Loucy (cell line): ENCODE data around the gene DDAH2.
A peak's percentile ranks its signal among the peaks of the same experiment; 100 is the strongest.

ENCODE experiments used
- H2AFZ ChIP-seq: fragments of 200-600 bp; sonication (generic); 2 replicates; pipeline ENCODE4 v1.6.0; 2016; ENCODE audit warnings: antibody characterized with exemption, mild to moderate bottlenecking, low read length, moderate library complexity
- H3F3A ChIP-seq: fragments of 200-600 bp; 2 replicates; pipeline ENCODE4 v1.6.0; 2016; ENCODE audit warnings: antibody characterized with exemption, low read depth, mild to moderate bottlenecking
- H3K27me3 ChIP-seq: fragments of 200-600 bp; sonication (generic); 2 replicates; pipeline ENCODE4 v1.6.1; 2014; ENCODE audit warnings: low read length, mild to moderate bottlenecking; ENCODE audit not compliant: insufficient read depth, poor library complexity, severe bottlenecking
- H3K36me3 ChIP-seq: fragments of 200-600 bp; sonication (generic); 2 replicates; pipeline ENCODE4 v1.6.1; 2016; ENCODE audit warnings: low read length; ENCODE audit not compliant: insufficient read depth
- H3K4me1 ChIP-seq: fragments of 200-600 bp; sonication (generic); 2 replicates; pipeline ENCODE4 v1.5.1; 2014; ENCODE audit warnings: low read length, mild to moderate bottlenecking; ENCODE audit not compliant: insufficient read depth, poor library complexity, severe bottlenecking
- H3K4me2 ChIP-seq: fragments of 200-600 bp; sonication (generic); 2 replicates; pipeline ENCODE4 v1.6.0; 2014; ENCODE audit warnings: antibody characterized with exemption, low read length, low read depth, mild to moderate bottlenecking; ENCODE audit not compliant: poor library complexity, severe bottlenecking
- H3K4me3 ChIP-seq: fragments of 200-600 bp; sonication (generic); 2 replicates; pipeline ENCODE4 v1.5.1; 2014; ENCODE audit warnings: low read length, mild to moderate bottlenecking, mixed read lengths; ENCODE audit not compliant: poor library complexity, severe bottlenecking
- H3K79me2 ChIP-seq: fragments of 200-600 bp; sonication (generic); 2 replicates; pipeline ENCODE4 v1.6.1; 2014; ENCODE audit warnings: low read length; ENCODE audit not compliant: insufficient read depth
- H3K9ac ChIP-seq: fragments of 200-600 bp; sonication (generic); 2 replicates; pipeline ENCODE4 v1.6.0; 2014; ENCODE audit warnings: mild to moderate bottlenecking, low read depth, low read length, moderate library complexity; ENCODE audit not compliant: poor library complexity, severe bottlenecking
- H3K9me2 ChIP-seq: fragments of 200-600 bp; sonication (generic); replicated peaks from 2 replicates; pipeline ENCODE4 v1.6.1; 2016; ENCODE audit warnings: low read depth, low read length, mixed read lengths
- H3K9me3 ChIP-seq: fragments of 200-600 bp; sonication (generic); 2 replicates; pipeline ENCODE4 v1.6.1; 2014; ENCODE audit warnings: mild to moderate bottlenecking, antibody characterized with exemption, low read length, low read depth; ENCODE audit not compliant: insufficient read depth
- H4K20me1 ChIP-seq: fragments of 200-600 bp; sonication (generic); 2 replicates; pipeline ENCODE4 v1.6.0; 2014; ENCODE audit warnings: antibody characterized with exemption, low read length, mild to moderate bottlenecking; ENCODE audit not compliant: insufficient read depth, poor library complexity, severe bottlenecking
- CTCF ChIP-seq: fragments of 200-600 bp; sonication (generic); conservative IDR thresholded peaks from 2 replicates; pipeline ENCODE4 v1.5.1; 2014; ENCODE audit warnings: mild to moderate bottlenecking, antibody characterized with exemption, low read length
- EZH2phosphoT487 ChIP-seq: fragments of 200-600 bp; IDR thresholded peaks from 2 replicates; pipeline ENCODE4 v1.6.1; 2018; ENCODE audit warnings: antibody characterized with exemption, mild to moderate bottlenecking, moderate library complexity, borderline replicate concordance

Gene DDAH2

DNA sequence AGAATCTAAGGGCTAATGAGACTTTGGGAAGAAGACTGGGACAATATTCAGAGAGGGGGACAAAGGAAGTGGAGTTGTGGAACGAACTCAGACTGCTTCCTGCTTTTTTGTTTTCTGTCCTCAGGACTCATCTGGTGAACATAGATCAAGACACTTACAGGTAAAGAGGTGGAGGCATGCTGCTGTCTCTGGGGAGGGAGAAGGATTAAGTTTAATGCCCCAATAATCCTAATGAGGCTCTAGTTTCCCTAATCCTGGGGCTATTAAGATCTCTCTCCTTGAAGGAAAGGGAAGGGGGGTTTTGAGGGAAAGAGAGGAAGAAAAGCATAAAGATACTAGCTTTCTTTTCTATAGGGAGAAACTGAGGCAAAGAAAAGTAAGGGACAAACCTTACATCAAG lies 15.3 kb upstream of the DDAH2 start:
- Histone ChIP-seq H3K36me3 (no peaks in the 10 kb centered on the region), H3K9me2 (no peaks in the 10 kb centered on the region), H3K4me3 (no peak overlapping the region), H2AFZ (no peak overlapping the region), H3K9me3 (no peaks in the 10 kb centered on the region), H3F3A (no peaks in the 10 kb centered on the region), H3K4me1 (peaks cover 26% of the 10 kb centered on the region), H3K79me2 (peaks cover 22% of the 10 kb centered on the region), H3K9ac (no peak overlapping the region), H3K27me3 (no peaks in the 10 kb centered on the region), H4K20me1 (no peaks in the 10 kb centered on the region), H3K4me2 (no peak overlapping the region)
- TF ChIP-seq EZH2phosphoT487 (no peak), CTCF (no peak)

- Histone ChIP-seq H3K9ac (no peak overlapping the region), H3K9me2 (no peaks in the 10 kb centered on the region), H3F3A (peaks cover 3% of the 10 kb centered on the region; the same call in 1 of the 2 replicates), H3K9me3 (no peaks in the 10 kb centered on the region), H3K4me3 (no peak overlapping the region), H4K20me1 (no peaks in the 10 kb centered on the region), H3K4me2 (peak overlapping the region; percentile 1), H3K4me1 (peaks cover 38% of the 10 kb centered on the region), H2AFZ (no peak overlapping the region), H3K36me3 (no peaks in the 10 kb centered on the region), H3K79me2 (peaks cover 28% of the 10 kb centered on the region), H3K27me3 (no peaks in the 10 kb centered on the region)
- TF ChIP-seq CTCF (no peak), EZH2phosphoT487 (no peak)
These were observed 13.8 kb upstream of the DDAH2 start for GRCh38 chr6:31742894-31743293.

DNA sequence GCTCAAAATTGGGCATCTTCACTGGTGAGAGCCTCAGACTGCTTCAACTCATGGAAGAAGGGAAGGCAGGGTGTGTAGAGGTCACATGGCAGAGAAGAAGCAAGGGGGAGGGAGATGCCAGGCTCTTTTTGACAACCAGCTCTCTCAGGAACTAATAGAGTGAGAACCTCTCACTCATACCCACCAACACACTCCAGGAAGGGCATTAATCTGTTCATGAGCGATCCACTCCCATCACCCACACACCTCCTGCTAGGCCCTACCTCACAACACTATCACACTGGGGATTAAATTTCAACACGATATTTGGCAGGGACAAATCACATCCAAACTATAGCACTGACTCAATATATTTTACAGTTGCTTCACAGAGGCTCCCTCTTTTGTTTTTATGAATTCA lies 12.7 kb upstream of the DDAH2 start:
- Histone ChIP-seq H4K20me1 (no peaks in the 10 kb centered on the region), H3K9me3 (no peaks in the 10 kb centered on the region), H3K4me2 (peak overlapping the region; percentile 74), H3K27me3 (no peaks in the 10 kb centered on the region), H3K4me3 (peak overlapping the region; percentile 100), H3K9me2 (no peaks in the 10 kb centered on the region), H2AFZ (no peak overlapping the region), H3K9ac (peak overlapping the region; percentile 100), H3K4me1 (peaks cover 44% of the 10 kb centered on the region), H3F3A (peaks cover 8% of the 10 kb centered on the region), H3K36me3 (no peaks in the 10 kb centered on the region), H3K79me2 (peaks cover 30% of the 10 kb centered on the region)
- TF ChIP-seq CTCF, result no peak
- TF ChIP-seq EZH2phosphoT487, result no peak
